ENCODE results near the gene ADGRB3.

ADGRB3 gene

GRCh38 chr6:69162811-69163210 lies 527.7 kb downstream of the ADGRB3 start:
- H3K4me1 ChIP-seq (ENCODE audit: insufficient read depth, low read length, severe bottlenecking): no peaks in the 10 kb centered on the region
- H2AFZ ChIP-seq (ENCODE audit: low read length): no peak overlapping the region
- no peak overlapping the region for H3K4me3 ChIP-seq (ENCODE audit: low read depth, low read length, poor library complexity, severe bottlenecking)
- H3K27me3 ChIP-seq (ENCODE audit: insufficient read depth, low read length): no peaks in the 10 kb centered on the region
- H3K79me2 ChIP-seq (ENCODE audit: insufficient read depth, low read length): no peaks in the 10 kb centered on the region
- H3K9ac ChIP-seq (ENCODE audit: low read length): no peak overlapping the region
- H3F3A ChIP-seq (ENCODE audit: insufficient read depth, low read length): no peaks in the 10 kb centered on the region
- H3K4me2 ChIP-seq (ENCODE audit: low read length): no peak overlapping the region
- no peak overlapping the region for H3K27ac ChIP-seq (ENCODE audit: low read depth, low read length, poor library complexity, severe bottlenecking)
- H3K36me3 ChIP-seq (ENCODE audit: insufficient read depth, low read length): no peaks in the 10 kb centered on the region
- no peaks in the 10 kb centered on the region for H3K9me3 ChIP-seq (ENCODE audit: low read length)
- TF ChIP-seq CTCF (IDR thresholded peaks at IDR 0.05; ENCODE audit: low read length) (no peak), EZH2 (IDR thresholded peaks at IDR 0.05; ENCODE audit: borderline replicate concordance, low read length) (no peak)
- H3K9me2 ChIP-seq (ENCODE audit: low read depth, low read length): no peaks in the 10 kb centered on the region
- no peaks in the 10 kb centered on the region; the same call in 1 of the 2 replicates for H4K20me1 ChIP-seq (ENCODE audit: insufficient read depth, low read length)

GRCh38 chr6:69164564-69165229 lies 529.6 kb downstream of the ADGRB3 start:
- no peak overlapping the region for H2AFZ ChIP-seq (ENCODE audit: low read length)
- H3K27ac ChIP-seq (ENCODE audit: low read depth, low read length, poor library complexity, severe bottlenecking): no peak overlapping the region
- no peaks in the 10 kb centered on the region for H3K36me3 ChIP-seq (ENCODE audit: insufficient read depth, low read length)
- H3K9me3 ChIP-seq (ENCODE audit: low read length): no peaks in the 10 kb centered on the region
- H3K4me3 ChIP-seq (ENCODE audit: low read depth, low read length, poor library complexity, severe bottlenecking): no peak overlapping the region
- no peak for TF ChIP-seq CTCF (IDR thresholded peaks at IDR 0.05; ENCODE audit: low read length)
- no peak for TF ChIP-seq EZH2 (IDR thresholded peaks at IDR 0.05; ENCODE audit: borderline replicate concordance, low read length)
- no peak overlapping the region for H3K4me2 ChIP-seq (ENCODE audit: low read length)
- H3K27me3 ChIP-seq (ENCODE audit: insufficient read depth, low read length): no peaks in the 10 kb centered on the region
- no peaks in the 10 kb centered on the region for H3F3A ChIP-seq (ENCODE audit: insufficient read depth, low read length)
- no peaks in the 10 kb centered on the region for H3K79me2 ChIP-seq (ENCODE audit: insufficient read depth, low read length)
- no peaks in the 10 kb centered on the region; the same call in 1 of the 2 replicates for H4K20me1 ChIP-seq (ENCODE audit: insufficient read depth, low read length)
- no peaks in the 10 kb centered on the region for H3K9me2 ChIP-seq (ENCODE audit: low read depth, low read length)
- no peaks in the 10 kb centered on the region for H3K4me1 ChIP-seq (ENCODE audit: insufficient read depth, low read length, severe bottlenecking)
- H3K9ac ChIP-seq (ENCODE audit: low read length): no peak overlapping the region

- H3K4me1 ChIP-seq (ENCODE audit: insufficient read depth, low read length, severe bottlenecking): no peaks in the 10 kb centered on the region
- TF ChIP-seq CTCF (IDR thresholded peaks at IDR 0.05; ENCODE audit: low read length) (no peak; the same call in 1 of the 2 replicates), EZH2 (IDR thresholded peaks at IDR 0.05; ENCODE audit: borderline replicate concordance, low read length) (no peak)
Measured at GRCh38 chr6:69179681-69180080, 544.6 kb downstream of the ADGRB3 start.

More at GRCh38 chr6:69179681-69180080, 544.6 kb downstream of the ADGRB3 start:
- no peak overlapping the region for H3K27ac ChIP-seq (ENCODE audit: low read depth, low read length, poor library complexity, severe bottlenecking)
- no peak overlapping the region for H3K4me2 ChIP-seq (ENCODE audit: low read length)
- H2AFZ ChIP-seq (ENCODE audit: low read length): no peak overlapping the region
- no peaks in the 10 kb centered on the region for H4K20me1 ChIP-seq (ENCODE audit: insufficient read depth, low read length)
- no peaks in the 10 kb centered on the region for H3F3A ChIP-seq (ENCODE audit: insufficient read depth, low read length)
- H3K36me3 ChIP-seq (ENCODE audit: insufficient read depth, low read length): no peaks in the 10 kb centered on the region
- H3K27me3 ChIP-seq (ENCODE audit: insufficient read depth, low read length): no peaks in the 10 kb centered on the region
- no peak overlapping the region for H3K4me3 ChIP-seq (ENCODE audit: low read depth, low read length, poor library complexity, severe bottlenecking)
- H3K79me2 ChIP-seq (ENCODE audit: insufficient read depth, low read length): no peaks in the 10 kb centered on the region
- H3K9ac ChIP-seq (ENCODE audit: low read length): no peak overlapping the region
- no peaks in the 10 kb centered on the region for H3K9me3 ChIP-seq (ENCODE audit: low read length)
- H3K9me2 ChIP-seq (ENCODE audit: low read depth, low read length): no peaks in the 10 kb centered on the region
